Karpas-422 (cell line): ENCODE measurements around the gene ANTXR1. TPM values are rescaled to one million over a fixed set of nuclear protein-coding genes. Genes with fewer than 3 reads are reported as not detected.

ENCODE experiments used
- DNase-seq: peaks from one replicate; pipeline ENCODE4 v3.0.0-alpha.2; 2015
- H2AFZ ChIP-seq: fragments of 200-600 bp; sonication (generic); 2 replicates; pipeline ENCODE4 v1.6.1; 2014; ENCODE audit warnings: antibody characterized with exemption, low read length, mixed read lengths
- H3K27ac ChIP-seq: fragments of 200-600 bp; sonication (generic); 2 replicates; pipeline ENCODE4 v1.5.1; 2014; ENCODE audit warnings: mild to moderate bottlenecking, low read length, moderate library complexity
- H3K27me3 ChIP-seq: fragments of 200-600 bp; sonication (generic); 2 replicates; pipeline ENCODE4 v1.6.1; 2014; ENCODE audit warnings: low read length, mixed read lengths
- H3K36me3 ChIP-seq: fragments of 200-600 bp; sonication (generic); 2 replicates; pipeline ENCODE4 v1.6.1; 2014; ENCODE audit warnings: low read length, mixed read lengths; ENCODE audit not compliant: insufficient read depth
- H3K4me1 ChIP-seq: fragments of 200-600 bp; sonication (generic); 2 replicates; pipeline ENCODE4 v1.6.1; 2014; ENCODE audit warnings: mild to moderate bottlenecking, low read length, mixed read lengths
- H3K4me2 ChIP-seq: fragments of 200-600 bp; sonication (generic); 2 replicates; pipeline ENCODE4 v1.6.1; 2014; ENCODE audit warnings: low read length, low read depth, mild to moderate bottlenecking; ENCODE audit not compliant: poor library complexity, severe bottlenecking
- H3K4me3 ChIP-seq: fragments of 200-600 bp; sonication (generic); 2 replicates; pipeline ENCODE4 v1.5.1; 2014; ENCODE audit warnings: mild to moderate bottlenecking, antibody characterized with exemption, low read length, mixed read lengths
- H3K79me2 ChIP-seq: fragments of 200-600 bp; sonication (generic); 2 replicates; pipeline ENCODE4 v1.6.1; 2014; ENCODE audit warnings: mild to moderate bottlenecking, low read length, mixed read lengths
- H3K9ac ChIP-seq: fragments of 200-600 bp; sonication (generic); 2 replicates; pipeline ENCODE4 v1.6.0; 2014; ENCODE audit warnings: low read length
- H3K9me2 ChIP-seq: fragments of 200-600 bp; sonication (generic), shearing (Covaris generic); replicated peaks from 2 replicates; pipeline ENCODE4 v1.6.0; 2014; ENCODE audit warnings: mild to moderate bottlenecking, low read length, moderate library complexity; ENCODE audit not compliant: insufficient read depth
- H3K9me3 ChIP-seq: fragments of 300-700, 200-600 bp; sonication (generic); 2 replicates; pipeline ENCODE4 v1.6.1; 2014; ENCODE audit warnings: low read length, mixed read lengths
- H4K20me1 ChIP-seq: fragments of 200-600 bp; sonication (generic); 2 replicates; pipeline ENCODE4 v1.6.1; 2014; ENCODE audit warnings: mild to moderate bottlenecking, antibody characterized with exemption, low read length, low read depth; ENCODE audit not compliant: insufficient read depth
- total RNA-seq: library from RNA; depleted of rRNA; stranded (reverse); fragments of >200 nt; shearing (Covaris generic); gene quantifications from 2 replicates; pipeline ENCODE4 v1.2.3, GENCODE V29; 2014; ENCODE audit warnings: low replicate concordance

Gene ANTXR1
- total RNA-seq, 1 experiment from 2014 or later, result not detected

- H3K27me3 ChIP-seq, result no peaks in the 10 kb centered on the region
These were observed 37.9 kb upstream of the ANTXR1 start for GRCh38 chr2:68974946-68975665.

GRCh38 chr2:68975844-68976243 lies 37.1 kb upstream of the ANTXR1 start:
- H3K9me2 ChIP-seq, result no peaks in the 10 kb centered on the region
- H3K4me1 ChIP-seq, result no peaks in the 10 kb centered on the region
- no peak overlapping the region for H3K4me2 ChIP-seq
- no peak overlapping the region for H3K9ac ChIP-seq
- no peaks in the 10 kb centered on the region for H3K36me3 ChIP-seq
- DNase-seq, result no peak
- H3K79me2 ChIP-seq, result no peaks in the 10 kb centered on the region
- no peaks in the 10 kb centered on the region for H4K20me1 ChIP-seq
- no peak overlapping the region for H3K27ac ChIP-seq
- H2AFZ ChIP-seq, result no peak overlapping the region
- no peaks in the 10 kb centered on the region for H3K27me3 ChIP-seq
- H3K4me3 ChIP-seq, result no peak overlapping the region
- H3K9me3 ChIP-seq, result no peaks in the 10 kb centered on the region

More at GRCh38 chr2:68974946-68975665, 37.9 kb upstream of the ANTXR1 start:
- Histone ChIP-seq H3K79me2 (no peaks in the 10 kb centered on the region), H3K9me2 (no peaks in the 10 kb centered on the region), H3K4me3 (no peak overlapping the region), H3K4me2 (no peak overlapping the region), H4K20me1 (no peaks in the 10 kb centered on the region), H2AFZ (no peak overlapping the region), H3K4me1 (no peaks in the 10 kb centered on the region), H3K36me3 (no peaks in the 10 kb centered on the region), H3K9ac (no peak overlapping the region), H3K9me3 (no peaks in the 10 kb centered on the region), H3K27ac (no peak overlapping the region)
- no peak for DNase-seq

DNA sequence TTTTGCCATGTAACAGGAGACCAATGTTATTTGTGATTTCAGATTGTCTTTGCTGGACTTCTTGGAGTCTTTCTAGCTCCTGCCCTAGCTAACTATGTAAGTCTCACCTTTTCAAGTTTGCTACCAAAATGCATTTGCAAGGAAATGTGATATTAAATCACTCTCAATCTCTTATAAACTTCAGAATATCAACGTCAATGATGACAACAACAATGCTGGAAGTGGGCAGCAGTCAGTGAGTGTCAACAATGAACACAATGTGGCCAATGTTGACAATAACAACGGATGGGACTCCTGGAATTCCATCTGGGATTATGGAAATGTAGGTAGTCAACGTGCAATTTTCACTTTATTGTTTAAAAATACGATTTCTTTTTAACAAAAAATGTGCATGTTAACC lies 35.5 kb upstream of the ANTXR1 start:
- Histone ChIP-seq H4K20me1 (no peaks in the 10 kb centered on the region), H3K79me2 (no peaks in the 10 kb centered on the region), H3K27ac (no peak overlapping the region), H3K27me3 (no peaks in the 10 kb centered on the region), H3K4me2 (no peak overlapping the region), H2AFZ (no peak overlapping the region), H3K9me2 (no peaks in the 10 kb centered on the region), H3K9ac (no peak overlapping the region), H3K4me1 (no peaks in the 10 kb centered on the region), H3K9me3 (no peaks in the 10 kb centered on the region), H3K36me3 (no peaks in the 10 kb centered on the region), H3K4me3 (no peak overlapping the region)
- no peak for DNase-seq

DNA sequence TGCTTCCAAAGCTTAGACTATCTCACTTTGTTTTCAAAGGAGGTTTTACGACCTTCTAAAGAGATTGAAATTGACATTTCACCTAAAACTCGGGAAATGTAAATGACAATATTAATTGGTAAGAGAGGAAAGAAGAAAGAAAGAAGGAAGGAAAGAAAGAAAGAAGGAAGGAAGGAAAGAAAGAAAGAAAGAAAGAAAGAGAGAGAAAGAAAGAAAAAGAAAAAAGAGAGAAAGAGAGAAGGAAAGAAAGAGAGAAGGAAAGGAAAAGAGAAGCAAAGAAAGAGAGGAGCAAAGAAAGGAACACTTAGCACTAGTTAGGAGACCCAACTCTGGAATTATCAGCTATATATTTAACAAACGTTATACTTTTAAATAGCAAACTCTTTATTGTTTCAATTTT lies 34.9 kb upstream of the ANTXR1 start:
- Histone ChIP-seq H3K4me2 (no peak overlapping the region), H4K20me1 (no peaks in the 10 kb centered on the region), H3K27ac (no peak overlapping the region), H3K4me1 (no peaks in the 10 kb centered on the region), H3K9me3 (no peaks in the 10 kb centered on the region), H3K4me3 (no peak overlapping the region), H2AFZ (no peak overlapping the region), H3K36me3 (no peaks in the 10 kb centered on the region), H3K9ac (no peak overlapping the region), H3K79me2 (no peaks in the 10 kb centered on the region), H3K9me2 (no peaks in the 10 kb centered on the region), H3K27me3 (no peaks in the 10 kb centered on the region)
- no peak for DNase-seq

GRCh38 chr2:68980956-68981355 lies 32.0 kb upstream of the ANTXR1 start:
- Histone ChIP-seq H3K4me3 (no peak overlapping the region), H3K27ac (no peak overlapping the region), H3K27me3 (no peaks in the 10 kb centered on the region), H3K36me3 (no peaks in the 10 kb centered on the region), H2AFZ (no peak overlapping the region), H3K9ac (no peak overlapping the region), H3K79me2 (no peaks in the 10 kb centered on the region), H4K20me1 (no peaks in the 10 kb centered on the region), H3K9me2 (no peaks in the 10 kb centered on the region), H3K4me2 (no peak overlapping the region), H3K9me3 (no peaks in the 10 kb centered on the region), H3K4me1 (no peaks in the 10 kb centered on the region)
- DNase-seq, result no peak

GRCh38 chr2:68987021-68987503 lies 25.9 kb upstream of the ANTXR1 start:
- no peaks in the 10 kb centered on the region for H3K9me2 ChIP-seq
- no peaks in the 10 kb centered on the region for H4K20me1 ChIP-seq
- no peaks in the 10 kb centered on the region for H3K4me1 ChIP-seq
- H3K9ac ChIP-seq, result no peak overlapping the region
- H3K27ac ChIP-seq, result no peak overlapping the region
- no peaks in the 10 kb centered on the region for H3K79me2 ChIP-seq
- H3K36me3 ChIP-seq, result no peaks in the 10 kb centered on the region
- no peak overlapping the region for H2AFZ ChIP-seq
- no peak for DNase-seq
- no peaks in the 10 kb centered on the region for H3K9me3 ChIP-seq
- no peaks in the 10 kb centered on the region for H3K27me3 ChIP-seq
- H3K4me3 ChIP-seq, result no peak overlapping the region
- no peak overlapping the region for H3K4me2 ChIP-seq

DNA sequence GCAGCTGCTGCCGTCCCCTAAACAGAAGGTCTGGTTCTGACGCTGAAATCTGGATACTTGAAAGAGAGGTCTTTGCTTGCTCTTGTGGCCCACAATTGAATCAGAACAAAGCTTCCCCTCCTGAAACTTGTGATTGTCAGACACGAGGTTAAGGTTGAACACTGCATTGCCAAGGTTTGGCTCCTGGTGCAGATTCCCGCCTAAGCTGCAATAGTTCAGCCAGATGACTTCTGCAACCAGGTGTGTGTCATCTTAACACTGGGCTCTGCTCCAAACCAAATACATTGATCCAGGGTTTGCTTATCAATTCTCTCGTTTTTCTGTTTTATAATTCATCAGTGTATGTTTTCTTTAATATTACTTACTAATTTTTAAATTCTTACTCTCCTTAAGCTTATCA lies 23.9 kb upstream of the ANTXR1 start:
- H3K4me2 ChIP-seq, result no peak overlapping the region
- H3K4me1 ChIP-seq, result no peaks in the 10 kb centered on the region
- H3K79me2 ChIP-seq, result no peaks in the 10 kb centered on the region
- H3K9me3 ChIP-seq, result no peaks in the 10 kb centered on the region
- H3K27me3 ChIP-seq, result no peaks in the 10 kb centered on the region
- no peaks in the 10 kb centered on the region for H3K36me3 ChIP-seq
- no peak for DNase-seq
- H2AFZ ChIP-seq, result no peak overlapping the region
- no peaks in the 10 kb centered on the region for H4K20me1 ChIP-seq
- H3K9me2 ChIP-seq, result no peaks in the 10 kb centered on the region
- no peak overlapping the region for H3K4me3 ChIP-seq
- H3K9ac ChIP-seq, result no peak overlapping the region
- H3K27ac ChIP-seq, result no peak overlapping the region

- Histone ChIP-seq H4K20me1 (no peaks in the 10 kb centered on the region), H3K4me1 (no peaks in the 10 kb centered on the region), H3K36me3 (no peaks in the 10 kb centered on the region), H2AFZ (no peak overlapping the region), H3K9ac (no peak overlapping the region), H3K79me2 (no peaks in the 10 kb centered on the region), H3K4me2 (no peak overlapping the region), H3K9me3 (no peaks in the 10 kb centered on the region), H3K9me2 (no peaks in the 10 kb centered on the region), H3K27ac (no peak overlapping the region), H3K4me3 (no peak overlapping the region), H3K27me3 (no peaks in the 10 kb centered on the region)
- no peak for DNase-seq
These were observed 20.6 kb upstream of the ANTXR1 start for GRCh38 chr2:68992341-68992740.
